MCF 10A (cell line): ENCODE results near the gene UBAC2. TPM values are rescaled to one million over a fixed set of nuclear protein-coding genes. Genes with fewer than 3 reads are reported as not detected.

Experiments used
- BruUV-seq: library from RNA; stranded (reverse); fragments of 400-500 nt; replicated peaks from 2 replicates; lab custom pipeline; 2021; lab: Mats Ljungman, UMichigan
- CTCF ChIA-PET: fragments of 300-600 bp; sonication (Branson Sonifier 250); formaldehyde crosslinking; extraction: SDS; loops from one replicate; lab custom pipeline; 2021; ENCODE audit warnings: antibody characterized with exemption, inconsistent platforms; lab: Yijun Ruan, JAX
- POLR2A ChIA-PET: fragments of 300-600, 350-650 bp; sonication (Branson Sonifier 250); formaldehyde crosslinking; extraction: SDS; loops from one replicate; lab custom pipeline; 2020; ENCODE audit warnings: antibody characterized with exemption, inconsistent platforms; lab: Yijun Ruan, JAX
- DNase-seq: peaks from one replicate; pipeline ENCODE4 v3.0.0-alpha.2; 2018; ENCODE audit not compliant: unreplicated experiment
- H3K27ac Mint-ChIP-seq: one replicate; pipeline ENCODE4 v1.8.0; 2022; ENCODE audit warnings: mild to moderate bottlenecking, low read depth, mixed read lengths; ENCODE audit not compliant: unreplicated experiment
- H3K27me3 Mint-ChIP-seq: one replicate; pipeline ENCODE4 v1.8.0; 2022; ENCODE audit warnings: mixed read lengths; ENCODE audit not compliant: insufficient read depth, unreplicated experiment
- H3K36me3 Mint-ChIP-seq: one replicate; pipeline ENCODE4 v1.8.0; 2022; ENCODE audit warnings: mild to moderate bottlenecking, moderate library complexity, mixed read lengths; ENCODE audit not compliant: insufficient read depth, unreplicated experiment
- H3K4me1 Mint-ChIP-seq: one replicate; pipeline ENCODE4 v1.8.0; 2022; ENCODE audit warnings: mixed read lengths; ENCODE audit not compliant: insufficient read depth, unreplicated experiment
- H3K4me3 Mint-ChIP-seq: one replicate; pipeline ENCODE4 v1.8.0; 2022; ENCODE audit warnings: mild to moderate bottlenecking, moderate library complexity, mixed read lengths; ENCODE audit not compliant: unreplicated experiment
- H3K9me3 Mint-ChIP-seq: one replicate; pipeline ENCODE4 v1.8.0; 2022; ENCODE audit warnings: mixed read lengths; ENCODE audit not compliant: unreplicated experiment
- intact Hi-C: fragments of 100-400 bp; cut with micrococcal nuclease; formaldehyde crosslinking; loops from 2 replicates; pipeline ENCODE4 v1.14.1; 2022
- total RNA-seq: library from RNA; stranded (reverse); gene quantifications from 2 replicates; pipeline ENCODE4 v1.2.3, GENCODE V29; 2022
- TF ChIP-seq, protein P1 (sequence below): fragments of 200-600 bp; IDR thresholded peaks from one replicate; pipeline ENCODE4 v1.8.0; 2022; ENCODE audit warnings: antibody characterized with exemption, mild to moderate bottlenecking; ENCODE audit not compliant: unreplicated experiment

The UBAC2 gene
- total RNA-seq, 1 experiment from 2014 or later = 74.7 TPM

GRCh38 chr13:99415851-99416331 is 215.2 kb downstream of the UBAC2 start:
- DNase-seq = no peak
- CTCF ChIA-PET = no interaction called here
- no peak overlapping the region for H3K27ac Mint-ChIP-seq
- peaks cover 13% of the 10 kb centered on the region for H3K27me3 Mint-ChIP-seq
- BruUV-seq = no TSS peak
- no peaks in the 10 kb centered on the region for H3K36me3 Mint-ChIP-seq
- POLR2A ChIA-PET = no interaction called here
- H3K4me3 Mint-ChIP-seq = no peak overlapping the region
- intact Hi-C loops = no loop called here
- TF ChIP-seq, protein P1, sequence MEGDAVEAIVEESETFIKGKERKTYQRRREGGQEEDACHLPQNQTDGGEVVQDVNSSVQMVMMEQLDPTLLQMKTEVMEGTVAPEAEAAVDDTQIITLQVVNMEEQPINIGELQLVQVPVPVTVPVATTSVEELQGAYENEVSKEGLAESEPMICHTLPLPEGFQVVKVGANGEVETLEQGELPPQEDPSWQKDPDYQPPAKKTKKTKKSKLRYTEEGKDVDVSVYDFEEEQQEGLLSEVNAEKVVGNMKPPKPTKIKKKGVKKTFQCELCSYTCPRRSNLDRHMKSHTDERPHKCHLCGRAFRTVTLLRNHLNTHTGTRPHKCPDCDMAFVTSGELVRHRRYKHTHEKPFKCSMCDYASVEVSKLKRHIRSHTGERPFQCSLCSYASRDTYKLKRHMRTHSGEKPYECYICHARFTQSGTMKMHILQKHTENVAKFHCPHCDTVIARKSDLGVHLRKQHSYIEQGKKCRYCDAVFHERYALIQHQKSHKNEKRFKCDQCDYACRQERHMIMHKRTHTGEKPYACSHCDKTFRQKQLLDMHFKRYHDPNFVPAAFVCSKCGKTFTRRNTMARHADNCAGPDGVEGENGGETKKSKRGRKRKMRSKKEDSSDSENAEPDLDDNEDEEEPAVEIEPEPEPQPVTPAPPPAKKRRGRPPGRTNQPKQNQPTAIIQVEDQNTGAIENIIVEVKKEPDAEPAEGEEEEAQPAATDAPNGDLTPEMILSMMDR = no peak
- H3K9me3 Mint-ChIP-seq = no peaks in the 10 kb centered on the region
- H3K4me1 Mint-ChIP-seq = no peaks in the 10 kb centered on the region

- H3K4me1 Mint-ChIP-seq = no peaks in the 10 kb centered on the region
- no peaks in the 10 kb centered on the region for H3K9me3 Mint-ChIP-seq
- DNase-seq = no peak
- POLR2A ChIA-PET = no interaction called here
- CTCF ChIA-PET = interaction anchor here (3.1 kb wide), 1 partner anchor 20 kb away, joined by 18 read pairs; no protein-coding TSS in a partner anchor
- no TSS peak for BruUV-seq
- H3K27me3 Mint-ChIP-seq = peaks cover 20% of the 10 kb centered on the region
- no peak overlapping the region for H3K27ac Mint-ChIP-seq
- no peaks in the 10 kb centered on the region for H3K36me3 Mint-ChIP-seq
- no peak overlapping the region for H3K4me3 Mint-ChIP-seq
- TF ChIP-seq, protein P1 = no peak
- intact Hi-C loops = no loop called here
Observed at GRCh38 chr13:99416411-99417121, 215.9 kb downstream of the UBAC2 start.

DNA sequence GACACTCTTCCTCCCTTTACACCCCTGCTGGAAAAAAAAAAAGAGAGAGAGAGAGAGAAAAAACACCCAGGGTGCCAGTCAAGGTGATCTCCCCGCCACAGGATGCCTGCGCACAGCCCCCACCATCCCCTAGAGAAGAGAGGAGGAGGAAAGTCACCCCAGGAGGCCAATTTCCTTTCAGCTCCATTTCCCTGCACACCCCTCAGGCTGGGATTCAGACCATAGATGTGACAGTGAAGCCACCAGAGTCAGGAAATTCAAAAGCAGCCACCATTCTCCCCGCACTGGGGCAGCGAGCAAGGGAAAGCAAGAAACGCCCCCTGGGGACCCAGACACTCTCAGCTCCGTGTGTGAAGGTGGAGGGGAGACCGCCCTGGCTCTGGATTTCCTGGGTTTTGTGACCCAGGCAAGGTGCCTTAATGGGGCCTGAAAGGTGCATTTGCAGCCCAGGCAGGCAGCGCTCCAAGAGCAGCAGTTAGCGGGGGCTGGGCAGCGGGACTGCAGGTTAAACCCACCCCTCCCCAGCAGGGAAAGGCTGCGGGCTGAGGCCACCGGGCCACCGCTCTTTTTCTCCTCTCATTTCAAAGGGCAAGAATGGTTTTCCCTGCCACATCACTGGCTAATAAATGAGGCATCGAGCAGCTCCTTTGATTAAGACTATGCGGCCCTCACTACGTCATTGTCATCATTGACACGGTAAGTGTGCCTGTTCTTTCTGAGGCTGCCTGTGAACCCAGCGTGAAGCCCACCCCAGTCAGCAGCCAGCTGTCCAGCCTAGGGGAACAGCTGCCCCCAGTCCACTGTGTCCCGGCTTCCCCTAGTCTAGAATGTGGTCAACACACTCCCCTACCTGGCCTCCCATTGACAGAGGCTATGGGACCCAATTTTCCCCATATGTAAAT is 216.8 kb downstream of the UBAC2 start:
- BruUV-seq = no TSS peak
- no peak overlapping the region for H3K4me3 Mint-ChIP-seq
- ChIA-PET POLR2A (no interaction called here), CTCF (interaction anchor here (1.0 to 3.1 kb wide), 2 partner anchors 19 to 28 kb away, joined by 5 to 18 read pairs; no protein-coding TSS in a partner anchor)
- no peaks in the 10 kb centered on the region for H3K36me3 Mint-ChIP-seq
- peaks cover 29% of the 10 kb centered on the region for H3K27me3 Mint-ChIP-seq
- TF ChIP-seq, protein P1 = no peak
- H3K9me3 Mint-ChIP-seq = no peaks in the 10 kb centered on the region
- H3K27ac Mint-ChIP-seq = no peak overlapping the region
- no peak for DNase-seq
- H3K4me1 Mint-ChIP-seq = no peaks in the 10 kb centered on the region
- intact Hi-C loops = no loop called here
